Measurements from ENCODE around the gene SEPSECS.
"Not testable (repeated sequence)": the region's sequence is repeated elsewhere in the genome, so short reads cannot be mapped to it uniquely, and the experiment has no call there.

SEPSECS gene

DNA sequence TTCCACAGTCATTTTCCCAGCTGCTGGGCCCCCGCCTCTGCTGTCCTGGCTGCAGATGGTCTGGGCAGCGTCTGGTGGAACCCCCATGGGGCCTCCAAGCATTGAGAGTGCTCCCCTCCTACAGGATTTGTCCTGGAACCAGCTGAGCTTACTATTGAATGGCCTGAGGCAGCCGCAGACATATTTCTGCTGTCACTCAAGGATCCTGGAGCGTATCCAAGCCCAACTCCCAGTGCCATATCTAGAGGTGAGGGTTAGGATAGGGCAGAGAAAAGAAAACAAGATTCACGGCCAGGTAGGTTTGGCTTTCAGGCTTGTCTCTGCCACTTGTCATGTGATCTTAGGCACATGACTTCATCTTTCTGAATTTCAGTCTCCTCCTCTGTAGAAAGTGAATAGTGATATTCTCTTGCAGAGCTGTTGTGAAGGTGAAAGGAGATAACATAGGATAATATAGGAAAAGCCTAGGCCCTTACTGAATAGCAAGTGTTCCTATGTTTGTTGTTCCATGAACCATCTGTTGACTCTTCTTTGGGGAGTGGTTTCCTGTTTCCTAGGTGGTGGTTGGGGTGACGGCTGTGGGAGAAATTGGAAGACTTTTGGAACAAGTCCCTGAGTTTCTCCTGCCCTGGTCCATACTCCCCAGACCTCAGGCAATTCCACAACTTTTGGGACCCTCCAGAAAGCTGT is 52.3 kb downstream of the SEPSECS start:
- ATAC-seq = no peak

- no peak for ATAC-seq
These were observed 53.7 kb downstream of the SEPSECS start for GRCh38 chr4:25106363-25107151.

GRCh38 chr4:25104591-25104990 is 55.7 kb downstream of the SEPSECS start:
- no peak for ATAC-seq

- ATAC-seq = no peak
These were observed 56.8 kb downstream of the SEPSECS start for GRCh38 chr4:25103418-25103817.

GRCh38 chr4:25101836-25102235 is 58.4 kb downstream of the SEPSECS start:
- ATAC-seq = no peak

DNA sequence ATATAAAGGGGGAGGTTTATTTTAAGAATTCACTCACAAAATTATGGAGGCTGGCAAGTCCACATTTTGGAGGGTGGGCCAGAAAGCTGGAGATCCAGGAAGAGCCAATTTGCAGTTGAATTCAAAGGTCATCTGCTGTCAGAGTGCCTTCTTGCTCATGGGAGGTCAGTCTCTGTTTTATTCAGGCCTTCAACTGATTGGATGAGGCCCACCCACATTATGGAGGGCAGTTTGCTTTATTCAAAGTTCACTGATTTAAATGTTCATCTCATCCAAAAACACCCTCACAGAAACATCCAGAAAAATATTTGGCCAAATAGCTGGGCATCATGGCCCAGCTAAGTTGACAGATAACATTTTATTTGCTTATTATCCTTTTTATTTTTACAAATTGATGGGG is 59.5 kb downstream of the SEPSECS start:
- ATAC-seq = no peak

DNA sequence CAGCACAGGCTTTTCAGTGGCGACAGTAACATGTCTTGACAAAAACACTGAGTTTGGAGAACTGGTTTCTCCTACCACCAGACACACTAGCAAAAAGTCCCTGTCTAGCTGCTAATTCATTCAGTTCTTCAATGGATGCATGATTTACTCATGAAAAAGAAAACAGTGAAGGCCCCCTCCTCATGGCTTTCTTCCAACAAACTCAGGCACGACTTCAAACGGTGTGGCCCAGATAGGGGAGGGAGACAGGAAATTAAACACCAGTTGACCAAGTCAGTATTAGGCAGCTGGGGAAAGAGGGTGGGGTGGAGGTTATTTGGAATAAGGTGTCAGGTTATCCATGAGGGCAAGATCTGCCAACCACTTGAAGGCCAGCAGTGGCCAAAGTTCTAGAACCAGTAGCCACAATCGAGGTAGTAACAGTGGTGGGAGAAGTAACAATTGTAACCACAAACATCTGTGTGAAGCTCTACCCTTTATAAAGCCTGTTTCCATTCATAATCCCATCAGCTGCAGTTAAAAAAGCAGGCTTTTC is 60.2 kb downstream of the SEPSECS start:
- ATAC-seq = no peak

- no peak for ATAC-seq
These were observed 61.0 kb downstream of the SEPSECS start for GRCh38 chr4:25098964-25099891.

- no peak for ATAC-seq
These were observed 63.2 kb downstream of the SEPSECS start for GRCh38 chr4:25096981-25097443.

DNA sequence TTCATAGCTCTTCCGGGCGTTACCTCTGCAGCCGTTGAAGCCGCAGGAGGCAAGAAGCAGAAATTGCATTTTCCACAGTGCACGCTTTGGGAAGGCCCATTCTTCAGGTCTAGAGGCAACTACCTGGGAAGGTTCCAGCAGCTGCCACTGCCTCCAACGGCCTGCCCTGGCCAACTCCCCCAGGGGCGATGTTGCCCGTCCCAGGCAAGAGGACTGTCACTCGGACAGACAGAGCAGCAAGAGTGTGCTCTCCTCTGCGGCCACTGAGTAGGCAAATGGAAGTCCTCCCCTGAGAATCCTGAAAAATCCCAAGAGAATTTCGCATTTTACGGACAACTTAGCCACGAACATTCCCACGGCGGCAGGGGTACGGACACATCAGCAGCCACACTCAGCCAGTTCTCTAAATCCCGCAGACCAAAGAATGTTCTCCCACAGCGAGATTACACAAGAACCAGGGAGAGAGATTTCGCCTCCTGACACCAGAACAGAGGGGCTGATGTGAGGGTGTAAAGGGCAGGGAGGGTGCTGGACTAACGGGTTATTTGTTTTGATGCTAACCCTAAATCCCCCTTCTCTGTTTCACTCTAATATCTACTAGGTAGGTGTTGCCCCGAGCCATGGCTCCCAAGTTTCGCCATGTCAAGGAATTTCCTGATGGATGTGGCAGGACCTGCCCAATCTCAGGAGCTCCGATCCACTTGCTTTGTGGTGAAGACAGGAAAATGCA is 63.8 kb downstream of the SEPSECS start:
- no peak for ATAC-seq

DNA sequence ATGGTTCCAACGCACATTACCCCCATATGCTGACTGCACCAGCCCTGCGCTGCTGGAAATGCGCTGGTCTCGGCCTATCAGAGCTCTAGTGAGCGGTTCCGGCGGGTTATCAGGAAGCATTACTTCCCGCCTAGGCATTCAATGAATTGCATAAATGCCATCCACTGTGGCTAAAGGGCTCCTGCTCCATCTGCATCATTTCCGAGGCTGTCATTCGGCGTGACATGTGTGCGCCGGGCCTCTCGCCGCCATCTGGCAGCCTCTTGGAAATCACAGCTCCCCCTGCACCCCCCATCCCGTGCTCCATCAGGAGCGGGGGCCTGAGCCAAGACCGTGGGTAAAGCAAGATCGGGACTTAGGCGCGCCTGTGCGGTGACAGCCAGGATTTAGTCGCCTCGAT is 64.4 kb downstream of the SEPSECS start:
- ATAC-seq = no peak

GRCh38 chr4:25092139-25092538 is 68.1 kb downstream of the SEPSECS start:
- no peak for ATAC-seq

DNA sequence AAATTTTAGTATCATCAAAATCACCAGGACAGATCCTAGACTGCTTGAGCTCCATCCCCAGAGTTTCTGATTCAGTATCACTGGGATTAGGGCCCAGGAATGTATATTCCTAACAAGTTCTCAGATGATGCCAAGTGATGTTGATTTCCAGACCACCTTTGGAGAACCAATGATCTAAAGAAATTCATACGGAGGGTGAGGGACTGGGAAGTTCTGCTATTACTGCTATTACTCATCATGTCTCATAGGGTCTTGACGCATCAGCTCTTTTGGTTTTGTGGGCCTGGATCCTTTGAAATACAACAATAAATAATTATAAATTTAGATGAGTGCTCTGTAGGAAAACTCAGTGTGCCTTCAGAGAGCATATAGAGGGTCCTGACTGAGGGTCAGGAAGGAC is 69.7 kb downstream of the SEPSECS start:
- ATAC-seq = no peak

- no peak for ATAC-seq
These were observed 71.0 kb downstream of the SEPSECS start for GRCh38 chr4:25089051-25089763.

DNA sequence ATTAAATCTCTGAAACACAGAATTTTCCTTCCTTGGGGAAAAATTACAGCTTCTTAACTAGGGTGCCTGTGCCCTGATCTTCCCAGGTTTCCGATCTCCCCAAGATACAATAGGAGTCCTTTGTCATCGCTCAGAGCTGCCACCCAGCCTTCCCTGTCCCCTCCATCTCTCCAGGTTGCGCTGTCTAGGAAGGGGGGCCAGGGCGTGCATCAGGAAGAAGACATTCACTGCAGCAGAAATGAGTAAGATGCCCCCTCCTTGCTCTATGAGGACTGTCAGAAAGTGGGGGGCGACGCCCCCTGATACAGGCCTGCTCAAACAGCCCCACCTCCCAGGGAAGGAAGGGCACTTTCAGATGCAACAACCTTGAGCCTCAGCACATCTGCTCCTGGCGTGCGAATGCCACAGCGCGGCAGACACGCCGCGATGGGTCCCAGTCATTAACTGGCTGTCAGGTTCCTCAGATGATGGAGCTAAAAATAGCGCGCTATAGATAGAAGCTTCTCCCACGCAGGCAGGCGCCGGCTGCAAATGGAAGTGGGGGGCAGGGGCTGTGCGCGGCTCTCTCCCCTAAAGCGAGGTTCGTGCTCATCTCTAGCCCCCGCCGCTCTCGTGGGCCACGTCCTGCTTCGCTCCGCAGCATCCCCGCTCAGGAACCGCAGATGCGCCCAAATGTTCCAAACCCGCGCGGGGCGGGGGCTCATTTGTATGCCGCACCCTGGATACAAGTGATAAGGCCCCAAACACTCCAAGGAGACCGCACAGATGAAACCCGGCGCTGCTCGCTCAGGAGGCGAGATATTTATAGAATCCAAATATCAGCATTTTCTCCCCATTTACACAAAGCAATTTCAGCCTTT is 71.9 kb downstream of the SEPSECS start:
- no peak for ATAC-seq

GRCh38 chr4:25085671-25086070 is 74.6 kb downstream of the SEPSECS start:
- no peak for ATAC-seq

DNA sequence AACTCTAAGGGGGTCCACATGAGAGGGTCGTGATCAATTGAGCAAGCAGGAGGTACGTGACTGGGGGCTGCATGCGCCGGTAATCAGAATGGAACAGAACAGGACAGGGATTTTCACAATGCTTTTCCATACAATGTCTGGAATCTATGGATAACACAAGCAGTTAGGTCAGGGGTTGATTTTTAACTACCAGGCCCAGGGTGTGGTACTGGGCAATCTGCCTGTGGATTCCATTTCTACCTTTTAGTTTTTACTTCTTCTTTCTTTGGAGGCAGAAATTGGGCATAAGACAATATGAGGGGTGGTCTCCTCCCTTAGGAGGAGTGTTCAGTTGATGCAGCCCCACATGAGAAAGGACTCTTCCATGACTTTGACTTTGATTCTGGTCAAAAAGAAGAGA is 76.8 kb downstream of the SEPSECS start:
- not testable (repeated sequence) for ATAC-seq

DNA sequence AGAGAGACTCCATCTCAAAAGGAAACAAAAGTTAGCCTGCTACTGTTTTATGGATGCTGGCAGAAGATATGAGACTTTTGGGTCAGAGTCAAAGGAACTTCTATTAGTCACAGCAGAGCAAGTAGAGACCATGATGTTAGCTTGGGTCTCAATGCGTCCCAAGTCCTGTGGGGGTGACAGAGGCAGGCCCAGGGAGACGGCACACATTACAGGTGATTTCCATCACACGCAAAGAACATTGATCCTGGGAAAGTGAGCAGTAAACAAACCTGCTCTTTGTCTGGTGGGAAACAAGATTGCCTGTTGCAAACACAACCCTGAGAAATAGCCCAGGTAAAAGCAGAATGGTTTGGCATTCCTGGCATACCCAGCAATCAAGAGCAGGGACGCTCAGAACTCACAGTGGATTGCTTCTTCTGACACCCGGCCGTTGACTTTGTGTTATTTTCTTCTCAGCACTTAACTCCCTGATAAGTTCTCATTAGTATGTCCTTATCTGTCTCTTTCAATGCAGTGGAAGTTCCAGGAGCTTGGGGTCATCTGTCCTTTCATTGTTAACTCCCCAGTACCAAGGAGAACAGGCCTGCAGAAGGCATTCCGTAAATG is 78.3 kb downstream of the SEPSECS start:
- ATAC-seq = no peak

DNA sequence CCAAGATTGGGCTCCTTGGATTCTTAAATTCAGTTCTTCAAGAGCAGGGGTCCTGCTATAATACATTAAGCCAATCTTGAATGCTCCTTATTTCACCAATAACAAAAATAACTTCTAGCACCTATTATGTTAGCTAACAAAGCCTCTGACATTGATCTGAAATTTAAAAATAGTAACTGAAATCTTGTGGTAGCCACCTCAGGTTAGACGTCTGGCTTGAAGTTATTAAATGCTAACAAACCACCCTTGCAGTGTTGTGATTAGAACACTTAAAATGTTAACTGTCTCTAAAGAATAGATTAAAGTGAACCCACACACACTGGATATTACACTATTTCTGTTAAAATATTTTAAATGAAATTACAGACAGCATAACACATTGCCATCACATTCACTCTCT is 79.7 kb downstream of the SEPSECS start:
- no peak for ATAC-seq

GRCh38 chr4:25078523-25078922 is 81.7 kb downstream of the SEPSECS start:
- no peak for ATAC-seq
